RWPE2 (cell line): ENCODE results near the gene STAG2.
A peak's percentile ranks its signal among the peaks of the same experiment; 100 is the strongest.

ENCODE experiments used
- ATAC-seq: fragments of 200-7000 bp; cut with Tn5 transposase; 3 replicates; pipeline ENCODE4 v1.9.1; 2021; ENCODE audit warnings: low read depth
- DNase-seq: peaks from one replicate; pipeline ENCODE4 v3.0.0-alpha.2; 2020; ENCODE audit warnings: low spot score
- H3K27ac ChIP-seq: fragments of 450-650 bp; 2 replicates; pipeline ENCODE4 v1.5.1; 2017; ENCODE audit warnings: mild to moderate bottlenecking; ENCODE audit not compliant: poor library complexity, severe bottlenecking
- H3K27me3 ChIP-seq: fragments of 250-450 bp; sonication (Bioruptor Pico); 2 replicates; pipeline ENCODE4 v1.5.1; 2021; ENCODE audit warnings: mild to moderate bottlenecking, moderate library complexity; ENCODE audit not compliant: insufficient read depth, poor library complexity, severe bottlenecking
- H3K36me3 ChIP-seq: fragments of 250-450 bp; sonication (Bioruptor Pico); 2 replicates; pipeline ENCODE4 v1.5.1; 2020; ENCODE audit warnings: low read depth, mild to moderate bottlenecking, moderate library complexity
- H3K4me1 ChIP-seq: fragments of 250-450 bp; sonication (Bioruptor Pico); 2 replicates; pipeline ENCODE4 v1.5.1; 2021; ENCODE audit warnings: mild to moderate bottlenecking, moderate library complexity; ENCODE audit not compliant: insufficient read depth, poor library complexity, severe bottlenecking
- H3K4me3 ChIP-seq: fragments of 250-450 bp; sonication (Bioruptor Pico); 2 replicates; pipeline ENCODE4 v1.5.1; 2021; ENCODE audit warnings: mild to moderate bottlenecking, moderate library complexity; ENCODE audit not compliant: severe bottlenecking
- H3K9me3 ChIP-seq: fragments of 250-450 bp; sonication (Bioruptor Pico); 2 replicates; pipeline ENCODE4 v1.5.1; 2021; ENCODE audit warnings: mild to moderate bottlenecking, moderate library complexity; ENCODE audit not compliant: severe bottlenecking
- TF ChIP-seq, protein P1 (sequence below): fragments of 450-650 bp; IDR thresholded peaks from one replicate; pipeline ENCODE4 v1.5.1; 2017; ENCODE audit warnings: mild to moderate bottlenecking, moderate library complexity; ENCODE audit not compliant: poor library complexity, severe bottlenecking

STAG2 gene

DNA sequence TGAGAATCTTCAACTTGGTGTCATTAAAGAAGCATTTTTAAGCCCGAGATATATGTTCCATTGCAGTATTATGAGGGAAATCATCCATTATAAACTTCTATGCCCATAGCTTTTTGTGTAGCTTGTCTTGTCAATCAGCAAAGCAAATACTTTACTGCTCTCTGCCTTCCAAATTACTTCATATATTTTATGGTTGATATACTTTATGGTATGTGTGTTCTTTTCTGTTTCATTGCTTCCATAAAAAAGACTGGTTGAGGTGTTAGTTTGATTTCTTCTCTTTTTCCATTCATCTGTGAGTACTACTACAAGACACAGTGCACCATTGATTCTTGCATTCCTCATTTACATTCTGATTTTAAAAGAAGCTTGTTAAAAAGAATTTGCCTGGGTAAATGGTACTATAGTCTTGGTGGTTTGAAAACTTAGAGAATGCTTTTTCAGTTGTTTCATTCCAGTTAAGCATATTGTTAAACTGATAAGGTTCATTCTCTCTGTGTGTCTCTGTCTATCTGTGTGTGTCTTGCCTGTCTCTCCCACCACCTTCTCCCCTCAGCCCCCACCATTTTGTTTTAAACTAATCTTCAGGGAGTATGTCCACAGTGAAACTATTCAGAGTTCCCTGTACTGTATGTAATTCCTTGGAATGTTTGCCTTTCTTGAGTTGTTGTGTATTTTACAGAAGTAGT is 27.1 kb downstream of the STAG2 start:
- Histone ChIP-seq H3K36me3 (no peaks in the 10 kb centered on the region), H3K27me3 (no peaks in the 10 kb centered on the region), H3K4me1 (no peaks in the 10 kb centered on the region), H3K9me3 (no peaks in the 10 kb centered on the region), H3K27ac (no peak overlapping the region), H3K4me3 (no peak overlapping the region)
- TF ChIP-seq, protein P1, sequence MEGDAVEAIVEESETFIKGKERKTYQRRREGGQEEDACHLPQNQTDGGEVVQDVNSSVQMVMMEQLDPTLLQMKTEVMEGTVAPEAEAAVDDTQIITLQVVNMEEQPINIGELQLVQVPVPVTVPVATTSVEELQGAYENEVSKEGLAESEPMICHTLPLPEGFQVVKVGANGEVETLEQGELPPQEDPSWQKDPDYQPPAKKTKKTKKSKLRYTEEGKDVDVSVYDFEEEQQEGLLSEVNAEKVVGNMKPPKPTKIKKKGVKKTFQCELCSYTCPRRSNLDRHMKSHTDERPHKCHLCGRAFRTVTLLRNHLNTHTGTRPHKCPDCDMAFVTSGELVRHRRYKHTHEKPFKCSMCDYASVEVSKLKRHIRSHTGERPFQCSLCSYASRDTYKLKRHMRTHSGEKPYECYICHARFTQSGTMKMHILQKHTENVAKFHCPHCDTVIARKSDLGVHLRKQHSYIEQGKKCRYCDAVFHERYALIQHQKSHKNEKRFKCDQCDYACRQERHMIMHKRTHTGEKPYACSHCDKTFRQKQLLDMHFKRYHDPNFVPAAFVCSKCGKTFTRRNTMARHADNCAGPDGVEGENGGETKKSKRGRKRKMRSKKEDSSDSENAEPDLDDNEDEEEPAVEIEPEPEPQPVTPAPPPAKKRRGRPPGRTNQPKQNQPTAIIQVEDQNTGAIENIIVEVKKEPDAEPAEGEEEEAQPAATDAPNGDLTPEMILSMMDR = no peak
- no peak for DNase-seq
- no peak for ATAC-seq

- TF ChIP-seq, protein P1 = no peak
- H3K9me3 ChIP-seq = no peaks in the 10 kb centered on the region
- no peak overlapping the region for H3K27ac ChIP-seq
- no peaks in the 10 kb centered on the region for H3K27me3 ChIP-seq
- no peaks in the 10 kb centered on the region for H3K4me1 ChIP-seq
- no peaks in the 10 kb centered on the region for H3K36me3 ChIP-seq
- no peak overlapping the region for H3K4me3 ChIP-seq
- DNase-seq = no peak
- ATAC-seq = no peak
These were observed 27.7 kb downstream of the STAG2 start for GRCh38 chrX:123989235-123989634.

DNA sequence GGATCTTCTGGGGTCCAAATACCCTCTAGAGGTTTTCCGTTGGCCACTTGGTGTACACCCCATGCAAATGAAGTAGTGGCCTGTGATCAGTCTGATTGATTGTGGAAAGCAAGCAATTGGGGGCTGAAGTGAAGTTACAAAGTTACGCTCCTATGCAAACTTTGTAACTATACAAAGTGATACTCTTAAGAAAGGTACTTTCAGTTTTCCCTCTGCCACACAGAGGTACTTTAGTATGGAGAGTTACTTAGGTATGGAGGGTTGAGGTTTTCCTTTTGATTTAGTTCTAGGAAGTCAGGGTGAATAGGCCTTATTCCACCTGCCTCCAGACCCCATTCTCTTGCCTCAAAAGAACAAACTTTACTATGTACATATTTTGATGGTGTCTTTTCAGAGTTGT is 28.7 kb downstream of the STAG2 start:
- H3K4me1 ChIP-seq = no peaks in the 10 kb centered on the region
- DNase-seq = no peak
- no peak overlapping the region for H3K27ac ChIP-seq
- TF ChIP-seq, protein P1 = no peak
- H3K27me3 ChIP-seq = no peaks in the 10 kb centered on the region
- H3K9me3 ChIP-seq = no peaks in the 10 kb centered on the region
- no peaks in the 10 kb centered on the region for H3K36me3 ChIP-seq
- H3K4me3 ChIP-seq = no peak overlapping the region
- ATAC-seq = no peak

- DNase-seq (no peak), ATAC-seq (no peak)
- Histone ChIP-seq H3K9me3 (no peaks in the 10 kb centered on the region), H3K27ac (no peak overlapping the region), H3K36me3 (no peaks in the 10 kb centered on the region), H3K27me3 (no peaks in the 10 kb centered on the region), H3K4me3 (no peak overlapping the region), H3K4me1 (no peaks in the 10 kb centered on the region)
- TF ChIP-seq, protein P1 = no peak
These were observed 29.1 kb downstream of the STAG2 start for GRCh38 chrX:123990602-123991001.

- Histone ChIP-seq H3K36me3 (no peaks in the 10 kb centered on the region), H3K4me1 (no peaks in the 10 kb centered on the region), H3K27ac (peak overlapping the region; percentile 28), H3K9me3 (no peaks in the 10 kb centered on the region), H3K27me3 (no peaks in the 10 kb centered on the region), H3K4me3 (no peak overlapping the region)
- ATAC-seq (peak; percentile 49; the same call in 2 of the 3 replicates), DNase-seq (no peak)
- TF ChIP-seq, protein P1 = no peak
These were observed 31.8 kb downstream of the STAG2 start for GRCh38 chrX:123993326-123993725.
